GM10248 (cell line): Measurements from ENCODE around the gene RAP2B.

Source experiments
- CTCF ChIA-PET: fragments of 300-600 bp; sonication (Branson Sonifier 250); formaldehyde crosslinking; extraction: SDS; loops from one replicate; lab custom pipeline; 2021; ENCODE audit warnings: antibody characterized with exemption; lab: Yijun Ruan, JAX
- POLR2A ChIA-PET: fragments of 350-650 bp; sonication (Branson Sonifier 250); formaldehyde crosslinking; extraction: SDS; loops from one replicate; lab custom pipeline; 2020; ENCODE audit warnings: antibody characterized with exemption; lab: Yijun Ruan, JAX
- DNase-seq: peaks from one replicate; pipeline ENCODE4 v3.0.0; 2012; ENCODE audit errors: extremely low spot score
- CTCF ChIP-seq: IDR thresholded peaks from 2 replicates; pipeline ENCODE4 v1.5.1; 2012; ENCODE audit warnings: mild to moderate bottlenecking, low read depth; ENCODE audit errors: extremely low read depth, missing control alignments, control extremely low read depth

Gene RAP2B

GRCh38 chr3:153130312-153130977 is 31.6 kb upstream of the RAP2B start:
- DNase-seq = peak; percentile 50
- no peak for TF ChIP-seq CTCF
- ChIA-PET CTCF (interaction anchor here (0.9 to 1.2 kb wide), 2 partner anchors 14 to 88 kb away, joined by 3 to 4 read pairs; no protein-coding TSS in a partner anchor), POLR2A (no interaction called here)

- ChIA-PET CTCF (no interaction called here), POLR2A (no interaction called here)
- TF ChIP-seq CTCF = no peak
- no peak for DNase-seq
These were observed 24.4 kb upstream of the RAP2B start for GRCh38 chr3:153137626-153138025.

- ChIA-PET POLR2A (no interaction called here), CTCF (no interaction called here)
- no peak for TF ChIP-seq CTCF
- DNase-seq = peak; percentile 39
These were observed 23.5 kb upstream of the RAP2B start for GRCh38 chr3:153138276-153139210.

- TF ChIP-seq CTCF = no peak
- ChIA-PET POLR2A (no interaction called here), CTCF (no interaction called here)
- DNase-seq = no peak
These were observed 19.1 kb upstream of the RAP2B start for GRCh38 chr3:153142961-153143360.

- POLR2A ChIA-PET = no interaction called here
- no peak for DNase-seq
- TF ChIP-seq CTCF = no peak
- CTCF ChIA-PET = interaction anchor here (1.2 kb wide), 1 partner anchor 14 kb away, joined by 3 read pairs; no protein-coding TSS in a partner anchor
These were observed 18.0 kb upstream of the RAP2B start for GRCh38 chr3:153144071-153144470.

GRCh38 chr3:153144779-153145178 is 17.2 kb upstream of the RAP2B start:
- CTCF ChIA-PET = interaction anchor here (1.2 kb wide), 1 partner anchor 14 kb away, joined by 3 read pairs; no protein-coding TSS in a partner anchor
- POLR2A ChIA-PET = no interaction called here
- DNase-seq = no peak
- TF ChIP-seq CTCF = no peak
